Testis (tissue), 2 donors: ENCODE measurements around the gene MDFIC.

Experiments
- CTCF ChIP-seq, 3 experiments: fragments of 450-650 bp in 2 of 3; fragments of 200-600 bp in 1 of 3; sonication (generic) in 1 of 3; IDR thresholded peaks; one replicate each; pipeline ENCODE4 v1.5.1; 2016 to 2019; ENCODE audit warnings: antibody characterized with exemption in 3 of 3, mild to moderate bottlenecking in 2 of 3, moderate library complexity in 1 of 3
- POLR2A ChIP-seq: fragments of 450-650 bp; IDR thresholded peaks from one replicate; pipeline ENCODE4 v1.6.1; 2017; ENCODE audit warnings: antibody characterized with exemption, mild to moderate bottlenecking, moderate library complexity

DNA sequence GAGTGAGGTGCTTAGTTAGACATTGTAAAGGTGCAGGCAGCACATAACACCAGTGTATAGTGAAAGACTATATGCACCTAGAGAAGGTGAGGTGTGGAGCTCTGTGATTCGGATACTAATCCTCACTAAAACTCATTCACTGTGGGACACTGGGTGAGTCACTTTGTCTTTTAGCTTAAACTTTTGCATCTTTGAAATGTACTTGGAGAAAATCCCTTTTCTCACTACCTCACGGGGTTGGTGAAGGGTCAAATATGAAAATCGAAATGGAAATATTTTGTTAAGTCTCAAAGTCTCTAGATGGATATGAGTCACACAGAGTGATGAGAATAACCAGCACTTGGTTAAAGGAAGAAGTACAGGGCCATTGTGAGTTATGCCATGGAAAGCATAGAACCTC, 38.0 kb downstream of the MDFIC start:
- TF ChIP-seq CTCF (IDR thresholded peaks at IDR 0.05) (no peak), POLR2A (no peak)
